HepG2 (cell line): ENCODE data around the gene EMILIN1. TPM values are rescaled to one million over a fixed set of nuclear protein-coding genes. Genes with fewer than 3 reads are reported as not detected.

ENCODE experiments used
- ASH2L ChIP-seq: fragments of 300-600, 200-600 bp; sonication (generic); IDR thresholded peaks from 2 replicates; pipeline ENCODE4 v1.7.0; 2017; ENCODE audit warnings: low read depth, mild to moderate bottlenecking, moderate library complexity, mixed read lengths, low read length; ENCODE audit not compliant: insufficient read length
- BRD4 ChIP-seq: sonication (generic); formaldehyde crosslinking; IDR thresholded peaks from 2 replicates; pipeline ENCODE4 v1.4.0; 2020; ENCODE audit warnings: missing genetic modification reagents
- KLF6 ChIP-seq: IDR thresholded peaks from 2 replicates; pipeline ENCODE4 v1.8.0; 2016; ENCODE audit warnings: missing biosample characterization, missing genetic modification reagents
- MBD4 ChIP-seq: IDR thresholded peaks from 2 replicates; pipeline ENCODE4 v1.6.1; 2012; ENCODE audit warnings: low read length, inconsistent platforms, borderline replicate concordance
- POLR2A ChIP-seq, 2 experiments: IDR thresholded peaks; 2 replicates each; pipeline ENCODE4 v1.6.1; 2011; ENCODE audit warnings: low read depth in 2 of 2, low read length in 2 of 2, mild to moderate bottlenecking in 1 of 2, moderate library complexity in 1 of 2; ENCODE audit not compliant: insufficient read depth in 1 of 2
- SOX5 ChIP-seq: IDR thresholded peaks from 2 replicates; pipeline ENCODE4 v1.6.1; 2016; ENCODE audit warnings: borderline replicate concordance
- SP5 ChIP-seq: IDR thresholded peaks from 2 replicates; pipeline ENCODE4 v1.6.1; 2016; ENCODE audit warnings: low read depth, borderline replicate concordance
- STAT5B ChIP-seq: sonication (generic); formaldehyde crosslinking; IDR thresholded peaks from 2 replicates; pipeline ENCODE4 v1.4.0; 2020; ENCODE audit warnings: missing genetic modification reagents
- ZBTB39 ChIP-seq: sonication (generic); formaldehyde crosslinking; IDR thresholded peaks from 2 replicates; pipeline ENCODE4 v1.5.0; 2020; ENCODE audit warnings: missing genetic modification reagents
- ZFP1 ChIP-seq: IDR thresholded peaks from 2 replicates; pipeline ENCODE4 v1.6.1; 2016
- ZMAT5 ChIP-seq: sonication (generic); formaldehyde crosslinking; IDR thresholded peaks from 2 replicates; pipeline ENCODE4 v1.5.0; 2020; ENCODE audit warnings: mild to moderate bottlenecking, low read depth, missing genetic modification reagents, borderline replicate concordance
- ZNF343 ChIP-seq: sonication (generic); formaldehyde crosslinking; IDR thresholded peaks from 2 replicates; pipeline ENCODE4 v1.4.0; 2020; ENCODE audit warnings: mild to moderate bottlenecking, missing genetic modification reagents
- ZNF510 ChIP-seq: sonication (generic); formaldehyde crosslinking; IDR thresholded peaks from 2 replicates; pipeline ENCODE4 v1.4.0; 2020; ENCODE audit warnings: low read depth, mild to moderate bottlenecking, missing genetic modification reagents
- ZNF546 ChIP-seq: sonication (generic); formaldehyde crosslinking; conservative IDR thresholded peaks from 2 replicates; pipeline ENCODE4 v1.8.1; 2023; ENCODE audit warnings: mild to moderate bottlenecking, missing genetic modification reagents
- ZNF724P ChIP-seq: sonication (generic); formaldehyde crosslinking; IDR thresholded peaks from 2 replicates; pipeline ENCODE4 v1.8.0; 2022; ENCODE audit warnings: missing genetic modification reagents, borderline replicate concordance
- ZNF761 ChIP-seq: sonication (generic); formaldehyde crosslinking; conservative IDR thresholded peaks from 2 replicates; pipeline ENCODE4 v1.4.0; 2020; ENCODE audit warnings: mild to moderate bottlenecking, missing genetic modification reagents
- polyA plus RNA-seq, 8 experiments: library from polyadenylated mRNA; depleted of rRNA in 3 of 8; stranded (reverse) in 7 of 8; unstranded in 1 of 8; fragments of >200 nt; fragmentation: Illumina TruSeq in 4 of 8; extraction: Trizol in 4 of 8; gene quantifications; 2 replicates each; pipeline versions ENCODE4 v1.2.1 to v1.2.3, GENCODE V29; 2011 to 2016; ENCODE audit warnings: low read depth in 4 of 8, missing spikeins in 1 of 8, mixed read lengths in 1 of 8; ENCODE audit not compliant: insufficient read depth in 1 of 8
- total RNA-seq, 5 experiments: library from RNA; depleted of rRNA; stranded (reverse); fragments of >200 nt; fragmentation: Illumina TruSeq; extraction: Trizol; gene quantifications; 2 replicates each; pipeline ENCODE4 v1.2.3, GENCODE V29; 2016; ENCODE audit warnings: low read depth in 1 of 5
- TF ChIP-seq, protein P1 (sequence below): sonication (generic); formaldehyde crosslinking; IDR thresholded peaks from 2 replicates; pipeline ENCODE4 v1.9.0; 2021; ENCODE audit warnings: missing genetic modification reagents, mild to moderate bottlenecking, borderline replicate concordance
- TF ChIP-seq, protein P2 (sequence below): sonication (generic); formaldehyde crosslinking; IDR thresholded peaks from 2 replicates; pipeline ENCODE4 v1.4.0; 2020; ENCODE audit warnings: missing genetic modification reagents, low read depth, mild to moderate bottlenecking, borderline replicate concordance
- TF ChIP-seq, protein P3 (sequence below): sonication (generic); formaldehyde crosslinking; IDR thresholded peaks from 2 replicates; pipeline ENCODE4 v1.4.0; 2020; ENCODE audit warnings: missing genetic modification reagents

Gene EMILIN1
- total and polyA plus RNA-seq, 2 of the 13 experiments (the other 11 are each of a cell fraction or from before 2014, with no cell fraction given), result 8.1 to 9.7 TPM

GRCh38 chr2:27093430-27094352 is 15.3 kb downstream of the EMILIN1 start (continued):
- TF ChIP-seq ZNF724P (CRISPR knock-in tag), result 0 out of 2 replicates have a peak, but pooled peaks have one; percentile 12
- TF ChIP-seq BRD4 (CRISPR knock-in tag), result peak; percentile 99
- TF ChIP-seq, protein P1, sequence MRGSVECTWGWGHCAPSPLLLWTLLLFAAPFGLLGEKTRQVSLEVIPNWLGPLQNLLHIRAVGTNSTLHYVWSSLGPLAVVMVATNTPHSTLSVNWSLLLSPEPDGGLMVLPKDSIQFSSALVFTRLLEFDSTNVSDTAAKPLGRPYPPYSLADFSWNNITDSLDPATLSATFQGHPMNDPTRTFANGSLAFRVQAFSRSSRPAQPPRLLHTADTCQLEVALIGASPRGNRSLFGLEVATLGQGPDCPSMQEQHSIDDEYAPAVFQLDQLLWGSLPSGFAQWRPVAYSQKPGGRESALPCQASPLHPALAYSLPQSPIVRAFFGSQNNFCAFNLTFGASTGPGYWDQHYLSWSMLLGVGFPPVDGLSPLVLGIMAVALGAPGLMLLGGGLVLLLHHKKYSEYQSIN (CRISPR knock-in tag), result no peak
- TF ChIP-seq, protein P2, sequence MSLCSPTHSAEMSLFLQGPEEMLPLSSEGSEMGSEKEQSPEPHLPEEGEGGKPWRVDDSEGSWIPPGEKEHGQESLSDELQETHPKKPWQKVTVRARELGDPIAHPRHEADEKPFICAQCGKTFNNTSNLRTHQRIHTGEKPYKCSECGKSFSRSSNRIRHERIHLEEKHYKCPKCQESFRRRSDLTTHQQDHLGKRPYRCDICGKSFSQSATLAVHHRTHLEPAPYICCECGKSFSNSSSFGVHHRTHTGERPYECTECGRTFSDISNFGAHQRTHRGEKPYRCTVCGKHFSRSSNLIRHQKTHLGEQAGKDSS (CRISPR knock-in tag), result 0 out of 2 replicates have a peak, but pooled peaks have one; percentile 34
- TF ChIP-seq MBD4, result no peak
- peak; percentile 67; the same call in 1 of the 2 replicates for TF ChIP-seq ZNF546 (CRISPR knock-in tag)
- TF ChIP-seq ZFP1 (CRISPR knock-in tag), result peak; percentile 76; the same call in 1 of the 2 replicates
- TF ChIP-seq ZMAT5 (CRISPR knock-in tag), result no peak
- peak; percentile 83; the same call in 1 of the 2 replicates for TF ChIP-seq STAT5B (CRISPR knock-in tag)
- peak; percentile 83; the same call in 1 of the 2 replicates for TF ChIP-seq ZBTB39 (CRISPR knock-in tag)
- TF ChIP-seq ZNF343, result peak; percentile 71; the same call in 1 of the 2 replicates
- peak; percentile 73 for TF ChIP-seq ZNF761
- TF ChIP-seq POLR2A (IDR thresholded peaks at IDR 0.05; ENCODE audit: insufficient read depth in 1 of 2, low read depth in 2 of 2, low read length in 2 of 2), result peak in 1 of 2 experiments; percentile 63; a peak in 1 of 4 replicates
- TF ChIP-seq ASH2L, result peak; percentile 55
- peak; percentile 72; the same call in 1 of the 2 replicates for TF ChIP-seq SOX5
- peak; percentile 71 for TF ChIP-seq SP5 (CRISPR knock-in tag)
- TF ChIP-seq ZNF510 (CRISPR knock-in tag), result peak; percentile 91
- TF ChIP-seq KLF6 (CRISPR knock-in tag), result peak; percentile 87; the same call in 1 of the 2 replicates
- TF ChIP-seq, protein P3, sequence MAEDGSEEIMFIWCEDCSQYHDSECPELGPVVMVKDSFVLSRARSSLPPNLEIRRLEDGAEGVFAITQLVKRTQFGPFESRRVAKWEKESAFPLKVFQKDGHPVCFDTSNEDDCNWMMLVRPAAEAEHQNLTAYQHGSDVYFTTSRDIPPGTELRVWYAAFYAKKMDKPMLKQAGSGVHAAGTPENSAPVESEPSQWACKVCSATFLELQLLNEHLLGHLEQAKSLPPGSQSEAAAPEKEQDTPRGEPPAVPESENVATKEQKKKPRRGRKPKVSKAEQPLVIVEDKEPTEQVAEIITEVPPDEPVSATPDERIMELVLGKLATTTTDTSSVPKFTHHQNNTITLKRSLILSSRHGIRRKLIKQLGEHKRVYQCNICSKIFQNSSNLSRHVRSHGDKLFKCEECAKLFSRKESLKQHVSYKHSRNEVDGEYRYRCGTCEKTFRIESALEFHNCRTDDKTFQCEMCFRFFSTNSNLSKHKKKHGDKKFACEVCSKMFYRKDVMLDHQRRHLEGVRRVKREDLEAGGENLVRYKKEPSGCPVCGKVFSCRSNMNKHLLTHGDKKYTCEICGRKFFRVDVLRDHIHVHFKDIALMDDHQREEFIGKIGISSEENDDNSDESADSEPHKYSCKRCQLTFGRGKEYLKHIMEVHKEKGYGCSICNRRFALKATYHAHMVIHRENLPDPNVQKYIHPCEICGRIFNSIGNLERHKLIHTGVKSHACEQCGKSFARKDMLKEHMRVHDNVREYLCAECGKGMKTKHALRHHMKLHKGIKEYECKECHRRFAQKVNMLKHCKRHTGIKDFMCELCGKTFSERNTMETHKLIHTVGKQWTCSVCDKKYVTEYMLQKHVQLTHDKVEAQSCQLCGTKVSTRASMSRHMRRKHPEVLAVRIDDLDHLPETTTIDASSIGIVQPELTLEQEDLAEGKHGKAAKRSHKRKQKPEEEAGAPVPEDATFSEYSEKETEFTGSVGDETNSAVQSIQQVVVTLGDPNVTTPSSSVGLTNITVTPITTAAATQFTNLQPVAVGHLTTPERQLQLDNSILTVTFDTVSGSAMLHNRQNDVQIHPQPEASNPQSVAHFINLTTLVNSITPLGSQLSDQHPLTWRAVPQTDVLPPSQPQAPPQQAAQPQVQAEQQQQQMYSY (CRISPR knock-in tag), result no peak
